ENCODE data around the gene HS3ST2.

Gene HS3ST2

DNA sequence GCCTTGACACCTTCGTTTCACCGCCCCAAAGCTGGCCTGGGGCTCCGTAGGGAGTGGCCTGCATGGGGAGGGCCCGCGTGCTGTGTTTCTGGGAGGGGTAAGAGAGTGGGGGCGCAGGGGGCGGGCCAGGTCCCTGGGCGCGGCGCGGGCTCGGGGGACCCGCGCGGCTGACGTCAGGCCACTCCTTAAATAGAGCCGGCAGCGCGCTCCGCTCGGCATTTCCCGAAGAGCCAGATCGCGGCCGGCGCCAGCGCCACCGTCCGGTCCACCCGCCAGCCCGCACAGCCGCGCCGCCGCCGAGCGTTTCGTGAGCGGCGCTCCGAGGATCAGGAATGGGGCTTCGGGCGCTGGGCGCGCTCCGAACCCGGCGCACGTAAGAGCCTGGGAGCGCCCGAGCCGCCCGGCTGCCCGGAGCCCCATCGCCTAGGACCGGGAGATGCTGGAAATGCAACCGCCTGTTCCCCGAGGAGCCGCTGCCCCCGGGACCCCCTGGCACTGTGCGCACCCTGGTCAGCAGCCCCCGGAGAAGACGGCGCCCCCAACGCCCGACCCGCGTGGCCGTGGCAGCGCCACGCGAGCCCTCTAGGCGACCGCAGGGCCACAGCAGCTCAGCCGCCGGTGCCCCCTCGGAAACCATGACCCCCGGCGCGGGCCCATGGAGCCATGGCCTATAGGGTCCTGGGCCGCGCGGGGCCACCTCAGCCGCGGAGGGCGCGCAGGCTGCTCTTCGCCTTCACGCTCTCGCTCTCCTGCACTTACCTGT is at the start of gene HS3ST2:
HS3ST2 (plus strand) TSS at position 215 of the 763 bp plus-strand sequence; CDS start at position 664, 449 bp downstream.
- Histone ChIP-seq H3K27me3 (ENCODE audit: insufficient read depth, low read length) (peaks cover 45% of the 10 kb centered on the region), H2AFZ (ENCODE audit: low read depth, low read length) (peak within 1 kb of the TSS; percentile 27), H3K9me3 (ENCODE audit: low read length) (no peaks in the 10 kb centered on the region), H3K4me3 (ENCODE audit: low read length) (peak within 1 kb of the TSS; percentile 5), H3K4me1 (ENCODE audit: insufficient read depth, low read length) (peaks cover 8% of the 10 kb centered on the region), H3K36me3 (ENCODE audit: insufficient read depth, low read length) (no peaks in the 10 kb centered on the region)

DNA sequence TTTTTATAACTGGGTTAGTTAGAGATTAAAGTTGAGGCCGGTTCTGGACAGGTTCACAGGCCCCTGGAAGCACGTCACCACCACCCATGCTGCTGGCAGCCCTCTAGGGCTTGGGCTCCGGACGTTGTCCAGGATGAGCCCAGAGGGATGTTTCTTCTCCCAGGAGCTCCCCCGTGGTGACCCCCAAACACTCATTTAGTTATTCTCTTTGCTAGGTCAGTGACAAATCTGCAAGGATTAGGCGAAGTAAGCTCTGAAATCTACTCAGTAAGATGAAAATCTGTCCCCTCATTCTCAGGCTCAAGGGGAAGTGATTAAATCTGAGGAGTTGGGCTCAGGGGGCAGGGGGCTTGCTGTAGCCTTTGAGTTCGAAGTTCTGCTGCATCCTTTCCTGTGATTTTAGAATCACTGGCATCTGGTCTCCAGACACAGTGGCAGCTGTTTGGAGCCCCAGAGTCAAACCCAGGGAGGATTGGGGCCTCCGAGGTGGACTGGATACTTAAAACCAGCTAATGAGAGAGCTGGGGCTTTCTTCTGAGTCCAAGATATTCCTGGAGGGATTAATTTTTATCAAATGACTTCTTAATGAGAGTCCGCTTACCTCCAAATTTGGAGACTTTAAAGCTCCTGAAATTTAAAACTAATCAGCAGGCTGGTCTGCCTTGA is 49.2 kb upstream of the HS3ST2 start:
- no peaks in the 10 kb centered on the region for H3K9me3 ChIP-seq (ENCODE audit: low read length)
- no peaks in the 10 kb centered on the region for H3K36me3 ChIP-seq (ENCODE audit: insufficient read depth, low read length)
- peaks cover 2% of the 10 kb centered on the region for H3K4me1 ChIP-seq (ENCODE audit: insufficient read depth, low read length)
- H3K27me3 ChIP-seq (ENCODE audit: insufficient read depth, low read length), result no peaks in the 10 kb centered on the region
- no peak overlapping the region for H3K4me3 ChIP-seq (ENCODE audit: low read length)
- no peak overlapping the region for H2AFZ ChIP-seq (ENCODE audit: low read depth, low read length)

DNA sequence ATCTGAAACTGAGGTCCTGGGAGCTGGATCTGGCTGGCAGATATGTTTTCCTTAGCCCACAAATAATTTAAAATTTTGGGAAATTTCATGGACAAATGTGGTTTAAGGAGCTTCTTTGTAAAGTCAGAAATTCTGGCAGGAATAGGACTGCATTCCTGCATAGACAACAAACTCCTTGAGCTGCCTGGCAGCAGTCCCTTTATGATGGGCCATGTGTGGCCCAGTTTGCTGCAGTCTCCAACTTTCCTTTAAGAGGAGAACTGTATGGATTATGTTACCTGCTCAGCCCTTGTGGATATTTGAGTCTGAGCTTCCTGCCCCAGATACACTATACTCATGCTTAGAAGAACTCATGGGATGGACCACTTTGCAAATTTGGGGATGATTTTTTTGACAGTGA is 48.5 kb upstream of the HS3ST2 start:
- no peak overlapping the region for H3K4me3 ChIP-seq (ENCODE audit: low read length)
- H3K4me1 ChIP-seq (ENCODE audit: insufficient read depth, low read length), result peaks cover 2% of the 10 kb centered on the region
- H3K36me3 ChIP-seq (ENCODE audit: insufficient read depth, low read length), result no peaks in the 10 kb centered on the region
- H3K27me3 ChIP-seq (ENCODE audit: insufficient read depth, low read length), result no peaks in the 10 kb centered on the region
- no peaks in the 10 kb centered on the region for H3K9me3 ChIP-seq (ENCODE audit: low read length)
- no peak overlapping the region for H2AFZ ChIP-seq (ENCODE audit: low read depth, low read length)

DNA sequence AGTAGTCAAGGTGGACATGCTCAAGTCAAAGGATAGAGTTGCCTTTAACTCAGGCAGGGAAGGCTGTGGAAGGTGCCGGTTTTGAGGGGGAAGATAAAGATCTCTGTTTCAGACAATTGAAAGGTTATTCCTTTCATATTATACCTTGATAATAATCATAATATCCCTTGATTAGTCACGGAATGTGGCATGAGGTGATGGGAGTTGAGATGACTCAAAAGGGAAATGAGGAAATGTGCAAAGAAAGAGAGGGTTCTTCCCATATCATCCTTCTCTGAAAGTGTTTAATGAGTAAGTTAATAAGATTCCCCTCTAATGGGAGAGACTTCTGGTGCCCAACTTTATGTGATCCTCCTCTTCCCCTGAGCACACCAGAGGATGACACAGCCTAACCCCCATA is 43.1 kb upstream of the HS3ST2 start:
- peaks cover 8% of the 10 kb centered on the region for H3K4me1 ChIP-seq (ENCODE audit: insufficient read depth, low read length)
- H3K36me3 ChIP-seq (ENCODE audit: insufficient read depth, low read length), result no peaks in the 10 kb centered on the region
- no peak overlapping the region for H3K4me3 ChIP-seq (ENCODE audit: low read length)
- H3K9me3 ChIP-seq (ENCODE audit: low read length), result no peaks in the 10 kb centered on the region
- H3K27me3 ChIP-seq (ENCODE audit: insufficient read depth, low read length), result no peaks in the 10 kb centered on the region
- no peak overlapping the region for H2AFZ ChIP-seq (ENCODE audit: low read depth, low read length)

GRCh38 chr16:22771551-22771950 is 42.4 kb upstream of the HS3ST2 start:
- Histone ChIP-seq H3K4me3 (ENCODE audit: low read length) (no peak overlapping the region), H3K4me1 (ENCODE audit: insufficient read depth, low read length) (peaks cover 12% of the 10 kb centered on the region), H3K36me3 (ENCODE audit: insufficient read depth, low read length) (no peaks in the 10 kb centered on the region), H2AFZ (ENCODE audit: low read depth, low read length) (no peak overlapping the region), H3K27me3 (ENCODE audit: insufficient read depth, low read length) (no peaks in the 10 kb centered on the region), H3K9me3 (ENCODE audit: low read length) (no peaks in the 10 kb centered on the region)

DNA sequence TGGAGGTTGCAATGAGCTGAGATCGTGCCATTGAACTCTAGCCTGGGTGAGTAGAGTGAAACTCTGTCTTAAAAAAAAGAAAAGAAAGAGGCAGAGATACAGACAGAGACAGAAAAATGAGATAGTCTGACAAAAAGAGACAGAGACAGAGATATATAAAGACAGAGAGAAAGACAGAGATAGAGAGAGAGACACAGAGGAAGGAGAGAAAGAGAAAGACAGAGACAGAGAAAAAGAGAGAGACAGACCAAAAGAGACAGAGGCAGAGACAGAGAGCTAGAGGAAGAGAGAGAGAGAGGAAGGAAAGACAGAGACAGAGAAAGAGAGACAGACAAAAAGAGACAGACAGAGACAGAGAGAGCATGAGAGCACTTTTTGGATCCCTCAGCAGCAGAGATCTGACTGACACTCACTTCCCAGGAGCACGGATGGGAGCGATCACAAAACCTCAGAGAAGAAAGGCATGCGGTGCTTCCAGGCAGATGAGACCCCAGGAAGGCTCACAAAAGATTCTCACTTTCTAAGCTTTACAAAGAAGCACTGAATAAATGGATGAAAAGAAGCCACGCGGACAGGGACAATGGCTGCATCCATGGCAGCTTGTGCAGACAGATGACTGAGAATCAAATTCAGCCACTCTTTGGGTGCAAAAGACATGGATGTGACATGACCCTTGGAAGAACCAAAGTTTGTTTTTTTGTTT is 38.6 kb upstream of the HS3ST2 start:
- Histone ChIP-seq H3K4me1 (ENCODE audit: insufficient read depth, low read length) (peaks cover 12% of the 10 kb centered on the region), H3K36me3 (ENCODE audit: insufficient read depth, low read length) (no peaks in the 10 kb centered on the region), H3K9me3 (ENCODE audit: low read length) (no peaks in the 10 kb centered on the region), H2AFZ (ENCODE audit: low read depth, low read length) (no peak overlapping the region), H3K4me3 (ENCODE audit: low read length) (no peak overlapping the region), H3K27me3 (ENCODE audit: insufficient read depth, low read length) (no peaks in the 10 kb centered on the region)

DNA sequence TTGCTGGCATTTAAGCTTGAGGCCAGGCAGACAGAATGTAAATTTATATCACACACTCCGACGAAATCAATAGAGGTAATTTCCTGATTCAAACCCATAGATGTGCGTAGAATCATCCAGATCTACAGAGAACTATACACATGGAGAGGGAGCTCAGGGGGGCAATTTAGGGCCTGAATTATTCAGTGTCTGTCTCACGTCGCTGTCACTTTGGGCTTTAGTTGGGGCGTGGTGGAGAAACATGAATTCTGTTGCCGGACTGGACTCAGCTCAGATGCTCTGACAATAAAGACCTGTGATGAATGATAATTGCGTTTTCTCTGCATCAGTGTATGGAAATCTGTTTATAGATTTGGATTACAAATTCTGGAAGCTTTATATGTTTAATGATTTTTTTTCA is 32.5 kb upstream of the HS3ST2 start:
- no peaks in the 10 kb centered on the region for H3K36me3 ChIP-seq (ENCODE audit: insufficient read depth, low read length)
- H3K27me3 ChIP-seq (ENCODE audit: insufficient read depth, low read length), result no peaks in the 10 kb centered on the region
- H2AFZ ChIP-seq (ENCODE audit: low read depth, low read length), result no peak overlapping the region
- H3K9me3 ChIP-seq (ENCODE audit: low read length), result no peaks in the 10 kb centered on the region
- H3K4me3 ChIP-seq (ENCODE audit: low read length), result no peak overlapping the region
- no peaks in the 10 kb centered on the region for H3K4me1 ChIP-seq (ENCODE audit: insufficient read depth, low read length)

DNA sequence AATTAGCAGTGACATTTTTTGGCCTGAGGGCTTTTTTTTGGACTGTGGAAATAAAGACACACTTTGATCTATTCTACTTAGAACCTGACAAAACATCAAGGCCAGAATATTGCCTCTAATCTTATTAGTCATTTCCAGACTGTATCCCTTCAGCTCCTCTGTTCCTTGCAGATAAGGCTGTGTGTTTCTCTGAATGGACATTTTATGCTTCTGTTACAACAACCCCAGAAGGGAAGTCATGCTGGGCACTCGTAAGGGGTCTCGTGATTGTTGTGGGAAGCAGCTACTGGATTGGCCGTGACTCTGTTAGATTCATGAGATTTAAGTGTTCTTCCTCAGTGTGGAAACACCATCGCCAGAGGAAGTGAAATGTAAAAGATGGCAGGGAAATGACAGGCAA is 31.6 kb upstream of the HS3ST2 start:
- H3K36me3 ChIP-seq (ENCODE audit: insufficient read depth, low read length), result no peaks in the 10 kb centered on the region
- no peaks in the 10 kb centered on the region for H3K27me3 ChIP-seq (ENCODE audit: insufficient read depth, low read length)
- H2AFZ ChIP-seq (ENCODE audit: low read depth, low read length), result no peak overlapping the region
- no peaks in the 10 kb centered on the region for H3K4me1 ChIP-seq (ENCODE audit: insufficient read depth, low read length)
- H3K9me3 ChIP-seq (ENCODE audit: low read length), result no peaks in the 10 kb centered on the region
- H3K4me3 ChIP-seq (ENCODE audit: low read length), result no peak overlapping the region

DNA sequence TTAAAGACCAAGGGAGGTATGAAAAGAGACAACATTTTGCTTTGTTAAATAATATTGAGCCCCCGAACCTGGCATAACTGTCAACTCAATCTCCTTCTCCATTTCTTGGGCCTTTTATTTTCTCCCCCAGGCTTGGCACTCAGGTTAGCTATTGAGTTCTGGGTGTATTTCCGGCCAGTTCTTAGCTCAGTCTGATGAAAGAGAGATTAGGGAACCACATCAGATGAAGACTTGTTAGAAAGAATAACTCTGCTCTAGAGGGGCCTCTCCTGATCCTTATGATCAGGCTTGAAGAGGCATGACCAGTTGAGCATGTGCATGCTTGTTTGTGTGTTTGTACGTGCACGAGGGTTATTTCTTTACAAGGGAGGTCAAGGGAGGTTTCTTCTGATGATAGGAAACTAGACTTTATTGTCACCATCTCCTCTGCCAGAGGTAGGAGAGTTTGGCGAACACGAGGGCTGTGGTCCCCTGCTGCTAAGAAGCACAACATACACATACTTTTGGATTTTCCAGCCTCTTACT is 29.2 kb upstream of the HS3ST2 start:
- Histone ChIP-seq H3K27me3 (ENCODE audit: insufficient read depth, low read length) (no peaks in the 10 kb centered on the region), H3K4me1 (ENCODE audit: insufficient read depth, low read length) (no peaks in the 10 kb centered on the region), H3K36me3 (ENCODE audit: insufficient read depth, low read length) (no peaks in the 10 kb centered on the region), H2AFZ (ENCODE audit: low read depth, low read length) (no peak overlapping the region), H3K9me3 (ENCODE audit: low read length) (no peaks in the 10 kb centered on the region), H3K4me3 (ENCODE audit: low read length) (no peak overlapping the region)

DNA sequence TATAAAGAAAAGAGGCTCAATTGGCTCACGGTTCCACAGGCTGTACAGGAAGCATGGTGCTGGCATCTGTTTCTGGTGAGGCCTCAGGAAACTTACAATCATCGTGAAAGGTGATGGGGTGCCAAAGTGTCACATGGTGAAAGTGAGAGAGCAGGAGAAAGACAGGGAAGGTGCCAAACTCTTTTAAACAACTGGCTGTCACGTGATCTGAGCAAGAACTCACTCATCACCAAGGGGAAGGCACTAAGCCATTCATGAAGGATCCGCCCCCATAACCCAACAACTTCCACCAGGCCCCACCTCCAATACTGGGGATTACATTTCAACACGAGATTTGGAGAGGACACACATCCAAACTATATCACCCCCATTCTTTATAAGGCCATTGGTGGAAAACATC is 28.4 kb upstream of the HS3ST2 start:
- H3K4me3 ChIP-seq (ENCODE audit: low read length), result no peak overlapping the region
- no peaks in the 10 kb centered on the region for H3K4me1 ChIP-seq (ENCODE audit: insufficient read depth, low read length)
- H2AFZ ChIP-seq (ENCODE audit: low read depth, low read length), result no peak overlapping the region
- no peaks in the 10 kb centered on the region for H3K36me3 ChIP-seq (ENCODE audit: insufficient read depth, low read length)
- no peaks in the 10 kb centered on the region for H3K9me3 ChIP-seq (ENCODE audit: low read length)
- no peaks in the 10 kb centered on the region for H3K27me3 ChIP-seq (ENCODE audit: insufficient read depth, low read length)

DNA sequence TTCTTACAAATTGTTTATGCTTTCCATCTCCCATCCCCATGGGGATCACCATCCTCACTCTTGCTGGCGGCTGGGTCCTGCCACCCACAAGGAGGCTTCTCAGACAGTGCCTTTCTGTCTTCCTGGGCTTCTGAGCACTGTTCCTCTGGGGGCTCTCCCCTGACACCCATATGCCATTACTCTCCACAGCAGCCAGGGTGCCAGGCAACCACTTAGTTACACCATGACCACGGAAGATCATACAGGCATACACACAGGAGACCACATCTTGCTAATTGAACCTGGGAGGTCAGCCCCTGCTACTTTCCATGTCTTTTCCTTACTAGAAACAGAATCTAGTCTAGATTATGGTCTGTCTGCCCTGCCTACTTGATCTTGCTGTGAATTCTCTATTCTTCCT is 27.7 kb upstream of the HS3ST2 start:
- no peak overlapping the region for H3K4me3 ChIP-seq (ENCODE audit: low read length)
- no peaks in the 10 kb centered on the region for H3K9me3 ChIP-seq (ENCODE audit: low read length)
- H2AFZ ChIP-seq (ENCODE audit: low read depth, low read length), result no peak overlapping the region
- no peaks in the 10 kb centered on the region for H3K4me1 ChIP-seq (ENCODE audit: insufficient read depth, low read length)
- H3K36me3 ChIP-seq (ENCODE audit: insufficient read depth, low read length), result no peaks in the 10 kb centered on the region
- no peaks in the 10 kb centered on the region for H3K27me3 ChIP-seq (ENCODE audit: insufficient read depth, low read length)

DNA sequence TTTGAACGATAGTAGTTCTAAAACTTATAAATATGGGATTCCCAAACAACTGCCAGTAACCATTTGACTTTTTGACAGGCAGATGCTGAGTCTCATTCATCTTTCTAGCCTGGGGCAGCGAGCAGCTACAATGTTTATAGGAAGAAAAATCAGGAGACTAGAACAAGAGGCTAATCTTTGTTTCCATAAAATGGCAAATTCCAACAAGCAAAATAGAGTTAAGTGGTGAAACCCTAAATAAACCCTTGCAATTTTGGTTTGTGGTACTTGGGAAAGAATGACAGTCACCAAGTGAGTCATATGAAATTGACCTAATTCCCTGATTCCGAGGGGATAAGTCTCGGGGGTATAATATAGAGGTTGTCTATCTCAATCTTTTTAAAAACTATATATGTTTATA is 27.3 kb upstream of the HS3ST2 start:
- Histone ChIP-seq H3K9me3 (ENCODE audit: low read length) (no peaks in the 10 kb centered on the region), H2AFZ (ENCODE audit: low read depth, low read length) (no peak overlapping the region), H3K27me3 (ENCODE audit: insufficient read depth, low read length) (peaks cover 2% of the 10 kb centered on the region), H3K36me3 (ENCODE audit: insufficient read depth, low read length) (no peaks in the 10 kb centered on the region), H3K4me1 (ENCODE audit: insufficient read depth, low read length) (no peaks in the 10 kb centered on the region), H3K4me3 (ENCODE audit: low read length) (no peak overlapping the region)

Data from neuron (in vitro differentiated cells).